ENCODE measurements around the gene PNISR.

PNISR gene

DNA sequence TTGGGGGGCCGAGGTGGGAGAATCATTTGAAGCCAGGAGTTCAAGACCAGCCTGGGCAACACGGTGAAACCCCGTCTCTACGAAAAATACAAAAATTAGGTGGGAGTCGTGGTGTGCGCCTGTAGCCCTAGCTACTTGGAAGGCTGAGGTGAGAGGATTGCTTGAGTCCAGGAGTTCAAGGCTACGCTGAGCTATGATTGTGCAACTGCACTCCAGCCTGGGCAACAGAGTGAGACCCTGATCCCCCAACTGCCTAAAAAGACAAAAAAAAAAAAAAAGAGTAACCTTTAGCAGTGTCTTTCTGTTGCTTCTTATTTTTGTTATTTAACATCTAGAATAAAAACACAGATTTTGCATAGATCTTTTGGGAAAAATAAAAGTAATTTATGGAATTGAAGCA is 18.0 kb downstream of the PNISR start:
- no peak overlapping the region for H3K4me3 ChIP-seq (ENCODE audit: low read length)
- TF ChIP-seq, protein P1, sequence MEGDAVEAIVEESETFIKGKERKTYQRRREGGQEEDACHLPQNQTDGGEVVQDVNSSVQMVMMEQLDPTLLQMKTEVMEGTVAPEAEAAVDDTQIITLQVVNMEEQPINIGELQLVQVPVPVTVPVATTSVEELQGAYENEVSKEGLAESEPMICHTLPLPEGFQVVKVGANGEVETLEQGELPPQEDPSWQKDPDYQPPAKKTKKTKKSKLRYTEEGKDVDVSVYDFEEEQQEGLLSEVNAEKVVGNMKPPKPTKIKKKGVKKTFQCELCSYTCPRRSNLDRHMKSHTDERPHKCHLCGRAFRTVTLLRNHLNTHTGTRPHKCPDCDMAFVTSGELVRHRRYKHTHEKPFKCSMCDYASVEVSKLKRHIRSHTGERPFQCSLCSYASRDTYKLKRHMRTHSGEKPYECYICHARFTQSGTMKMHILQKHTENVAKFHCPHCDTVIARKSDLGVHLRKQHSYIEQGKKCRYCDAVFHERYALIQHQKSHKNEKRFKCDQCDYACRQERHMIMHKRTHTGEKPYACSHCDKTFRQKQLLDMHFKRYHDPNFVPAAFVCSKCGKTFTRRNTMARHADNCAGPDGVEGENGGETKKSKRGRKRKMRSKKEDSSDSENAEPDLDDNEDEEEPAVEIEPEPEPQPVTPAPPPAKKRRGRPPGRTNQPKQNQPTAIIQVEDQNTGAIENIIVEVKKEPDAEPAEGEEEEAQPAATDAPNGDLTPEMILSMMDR (IDR thresholded peaks at IDR 0.05; ENCODE audit: insufficient read depth, low read depth, low read length, missing control alignments) = no peak
- no peak for DNase-seq (ENCODE audit: low read depth)

DNA sequence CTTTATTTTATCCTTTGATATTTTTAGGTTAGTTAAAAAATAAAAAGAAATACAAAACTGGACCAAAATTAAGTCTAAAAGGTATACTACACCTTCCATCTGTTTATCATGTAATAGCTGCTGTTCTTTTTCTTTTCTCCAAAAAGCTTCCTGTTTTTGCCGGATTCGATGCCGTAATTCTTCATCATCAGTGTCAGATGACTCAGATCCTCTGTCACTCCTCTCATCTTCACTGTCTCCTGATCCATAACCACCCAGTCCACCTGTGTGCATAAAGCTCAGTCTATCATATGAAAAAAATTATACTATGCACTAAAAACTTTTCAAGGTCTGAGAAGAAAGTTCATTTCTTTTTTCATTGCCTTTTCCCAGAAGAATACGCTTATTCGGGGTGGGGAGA is 22.7 kb downstream of the PNISR start:
- peak; percentile 22 for DNase-seq (ENCODE audit: low read depth)
- TF ChIP-seq, protein P1 (IDR thresholded peaks at IDR 0.05; ENCODE audit: insufficient read depth, low read depth, low read length, missing control alignments) = no peak
- no peak overlapping the region for H3K4me3 ChIP-seq (ENCODE audit: low read length)

DNA sequence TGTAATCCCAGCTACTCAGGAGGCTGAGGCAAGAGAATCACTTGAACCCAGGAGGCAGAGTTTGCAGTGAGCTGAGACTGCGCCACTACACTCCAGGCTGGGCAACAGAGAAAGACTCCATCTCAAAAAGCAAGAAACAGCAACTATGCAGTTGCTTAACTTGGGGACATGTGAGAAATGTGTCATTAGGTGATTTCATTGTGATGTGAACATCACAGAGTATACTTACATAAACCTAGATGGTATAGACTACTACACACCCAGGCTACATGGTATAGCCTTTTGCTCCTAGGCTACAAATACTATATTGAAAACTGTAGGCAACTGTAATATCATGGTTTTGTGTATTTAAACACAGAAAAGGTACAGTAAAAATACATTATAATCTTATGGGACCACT is 27.8 kb downstream of the PNISR start:
- no peak for DNase-seq (ENCODE audit: low read depth)
- TF ChIP-seq, protein P1 (IDR thresholded peaks at IDR 0.05; ENCODE audit: insufficient read depth, low read depth, low read length, missing control alignments) = no peak
- H3K4me3 ChIP-seq (ENCODE audit: low read length) = no peak overlapping the region

DNA sequence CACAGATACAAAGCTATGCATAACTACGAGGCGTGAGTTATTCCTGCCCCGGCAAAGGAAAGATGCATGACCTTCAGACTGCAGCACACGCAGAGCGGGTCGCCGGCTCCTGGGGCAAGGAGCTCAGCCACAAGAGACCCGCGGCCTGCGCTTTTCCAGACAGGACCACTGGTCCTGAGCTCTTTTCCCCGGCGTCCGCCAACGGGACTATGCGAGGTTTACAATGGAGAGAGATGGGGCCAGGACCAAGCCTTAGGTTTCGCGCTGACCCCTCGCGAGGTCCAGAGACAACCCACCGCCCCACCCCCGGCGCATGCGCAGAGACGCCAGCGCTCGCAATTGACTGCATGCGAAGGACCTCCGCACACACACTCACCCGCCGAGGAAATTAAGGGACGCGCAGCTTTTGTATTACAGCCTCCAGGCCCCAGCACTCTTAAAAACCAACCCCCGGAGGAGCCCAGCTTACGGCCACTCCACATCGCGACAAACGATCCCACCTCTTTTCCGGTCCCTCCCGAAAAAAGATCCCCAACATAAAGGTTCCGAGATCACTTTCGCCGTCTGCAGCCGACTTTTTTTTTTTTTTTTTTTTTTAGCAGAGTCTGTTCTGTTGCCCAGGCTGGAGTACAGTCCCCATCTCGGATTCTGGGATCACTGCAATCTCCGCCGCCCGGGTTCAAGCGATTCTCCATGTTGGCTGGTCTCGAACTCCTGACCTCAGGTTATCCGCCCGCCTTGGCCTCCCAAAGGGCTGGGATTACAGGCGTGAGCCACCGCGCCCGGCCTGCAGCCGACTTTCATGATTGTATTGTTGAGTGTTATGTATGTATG is 31.2 kb downstream of the PNISR start, which contains the start of gene COQ3:
Gene COQ3 (minus strand): TSS at position 498 of the 834 bp plus-strand sequence. CDS start 16 bp downstream, at position 482.
- TF ChIP-seq, protein P1 (IDR thresholded peaks at IDR 0.05; ENCODE audit: insufficient read depth, low read depth, low read length, missing control alignments) = no peak
- peak within 1 kb of the TSS; percentile 81 for H3K4me3 ChIP-seq (ENCODE audit: low read length)
- peak; percentile 65 for DNase-seq (ENCODE audit: low read depth)

DNA sequence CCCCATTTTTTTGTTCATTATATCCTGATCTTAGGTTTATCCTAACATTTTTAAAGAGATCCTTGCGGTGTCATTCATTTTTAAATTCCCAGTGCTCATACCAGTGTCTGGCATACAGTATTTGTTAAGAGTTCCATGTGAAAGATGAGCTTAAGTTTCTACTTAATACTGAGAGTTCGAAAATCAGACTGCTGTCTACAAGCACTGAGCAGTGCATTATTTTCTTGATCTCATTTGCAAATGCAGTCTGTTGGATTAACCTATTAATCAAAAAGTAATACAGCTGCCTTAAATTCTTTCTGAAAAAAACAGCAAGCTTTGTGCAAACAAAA is 31.8 kb downstream of the PNISR start:
- peak overlapping the region; percentile 81 for H3K4me3 ChIP-seq (ENCODE audit: low read length)
- TF ChIP-seq, protein P1 (IDR thresholded peaks at IDR 0.05; ENCODE audit: insufficient read depth, low read depth, low read length, missing control alignments) = no peak
- DNase-seq (ENCODE audit: low read depth) = no peak

DNA sequence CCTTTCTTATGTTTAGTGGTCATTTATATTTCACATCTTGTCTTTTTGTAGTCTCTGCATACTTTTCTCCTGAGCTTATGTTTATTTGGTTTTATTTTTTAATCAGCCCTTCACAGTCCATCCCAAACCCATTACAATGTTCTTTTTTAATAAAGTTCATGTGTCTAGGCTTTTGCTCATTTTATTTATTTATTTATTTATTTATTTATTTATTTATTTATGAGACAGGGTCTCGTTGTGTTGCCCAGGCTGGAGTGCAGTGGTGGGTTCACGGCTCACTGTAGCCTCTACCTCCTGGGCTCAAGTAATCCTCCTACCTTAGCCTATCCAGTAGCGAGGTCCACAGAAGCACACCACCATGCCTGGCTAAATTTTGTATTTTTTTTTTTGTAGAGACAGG is 34.2 kb downstream of the PNISR start:
- TF ChIP-seq, protein P1 (IDR thresholded peaks at IDR 0.05; ENCODE audit: insufficient read depth, low read depth, low read length, missing control alignments) = no peak

DNA sequence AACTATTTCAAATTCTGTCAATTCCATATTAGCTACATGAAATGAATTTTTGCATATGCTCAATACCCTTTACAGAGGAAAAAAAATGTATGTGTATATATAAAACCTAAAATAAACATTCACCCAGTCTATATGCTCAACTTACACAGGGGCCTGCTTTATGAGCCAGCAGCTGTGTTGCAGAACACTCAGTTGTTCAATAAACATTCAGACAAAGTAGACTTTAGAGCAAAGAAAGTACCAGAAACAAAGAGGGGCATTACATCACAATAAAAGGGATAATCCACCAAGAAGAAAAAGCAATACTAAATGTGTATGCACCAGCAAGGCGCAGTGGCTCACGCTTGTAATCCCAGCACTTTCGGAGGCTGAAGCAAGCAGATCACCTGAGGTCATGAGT is 40.6 kb downstream of the PNISR start:
- TF ChIP-seq, protein P1 (IDR thresholded peaks at IDR 0.05; ENCODE audit: insufficient read depth, low read depth, low read length, missing control alignments) = no peak
- no peak overlapping the region for H3K4me3 ChIP-seq (ENCODE audit: low read length)
- no peak for DNase-seq (ENCODE audit: low read depth)

More for the DNA sequence above, 34.2 kb downstream of the PNISR start:
- no peak overlapping the region for H3K4me3 ChIP-seq (ENCODE audit: low read length)
- DNase-seq (ENCODE audit: low read depth) = no peak

All from epithelial cell of esophagus (primary cell).